ENCODE measurements around the gene LIN37.
"Not testable (repeated sequence)": the region's sequence is repeated elsewhere in the genome, so short reads cannot be mapped to it uniquely, and the experiment has no call there.

Gene LIN37

DNA sequence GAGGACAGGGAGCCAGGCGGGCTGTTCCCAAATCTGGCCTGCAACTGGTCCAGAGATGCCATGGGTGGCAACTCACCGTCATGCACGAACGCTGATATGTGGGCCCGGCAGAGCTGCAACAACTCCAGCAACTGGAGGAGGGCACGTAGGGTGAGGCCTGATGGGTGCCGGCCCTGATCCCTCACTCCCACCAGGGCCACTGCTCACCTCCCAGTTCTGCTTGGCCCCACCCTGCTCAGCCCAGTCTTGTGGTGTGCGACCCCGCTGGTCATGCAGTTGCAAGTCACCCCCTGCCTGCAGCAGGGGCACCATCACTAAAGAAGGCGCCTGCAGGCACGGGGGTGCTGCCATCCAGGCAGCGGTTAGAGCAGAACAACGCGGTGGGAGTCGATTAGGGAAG is 43.9 kb downstream of the LIN37 start:
- DNase-seq, result no peak

DNA sequence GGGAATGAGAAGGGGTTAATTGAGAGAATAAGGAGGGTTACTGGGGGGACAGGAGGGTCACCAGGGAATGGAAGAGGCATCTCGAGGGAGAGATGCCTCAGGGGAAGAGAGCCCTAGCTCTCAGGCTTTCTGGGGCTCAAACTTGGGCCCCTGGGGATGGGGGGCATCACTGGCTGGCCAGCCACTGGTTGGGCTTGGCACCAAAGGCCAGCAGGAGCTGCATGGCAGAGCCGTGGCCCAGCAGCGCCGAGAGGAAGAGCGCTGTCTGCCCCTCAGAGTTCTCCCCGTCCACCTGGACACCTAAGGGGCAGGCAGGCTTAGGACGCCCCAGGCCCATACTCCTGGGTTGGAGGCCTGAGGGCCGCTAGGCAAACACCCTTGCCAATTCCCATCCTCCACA is 44.5 kb downstream of the LIN37 start:
- DNase-seq, result no peak

DNA sequence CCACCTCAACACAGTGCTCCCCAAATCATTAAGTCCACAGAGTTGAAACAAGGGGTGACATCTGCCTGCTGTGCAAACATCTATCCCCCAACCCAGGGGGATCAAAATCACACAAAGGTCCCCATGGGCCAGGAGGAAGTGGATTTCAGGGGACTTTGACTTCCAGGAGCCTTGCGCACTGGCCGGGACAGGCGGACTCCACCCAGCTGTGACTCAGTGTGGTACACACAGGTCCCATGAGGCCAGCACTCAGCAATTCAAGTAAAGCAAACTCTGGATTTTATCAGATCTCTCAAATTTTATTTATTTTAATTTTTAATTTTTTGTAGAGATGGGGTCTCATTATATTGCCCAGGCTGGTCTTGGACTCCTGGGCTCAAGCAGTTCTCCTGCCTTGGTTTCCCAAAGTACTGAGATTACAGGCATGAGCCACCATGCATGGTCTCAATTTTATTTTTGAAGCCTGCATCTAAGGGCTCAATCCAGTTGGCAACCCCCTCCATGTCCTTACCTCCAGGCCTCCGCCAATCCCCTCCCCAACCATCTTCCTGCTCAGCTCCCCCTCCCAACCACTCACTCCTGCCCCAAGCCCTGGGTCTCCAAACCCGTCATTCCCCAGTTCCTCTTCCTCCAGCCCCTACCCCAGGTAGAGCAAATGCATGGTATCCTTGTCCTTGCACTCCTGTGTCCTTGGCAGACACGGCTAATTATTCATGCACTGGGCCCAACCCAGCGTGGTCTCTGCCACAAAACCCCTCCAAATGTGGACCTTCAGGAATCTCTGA is 45.2 kb downstream of the LIN37 start:
- DNase-seq, result no peak

DNA sequence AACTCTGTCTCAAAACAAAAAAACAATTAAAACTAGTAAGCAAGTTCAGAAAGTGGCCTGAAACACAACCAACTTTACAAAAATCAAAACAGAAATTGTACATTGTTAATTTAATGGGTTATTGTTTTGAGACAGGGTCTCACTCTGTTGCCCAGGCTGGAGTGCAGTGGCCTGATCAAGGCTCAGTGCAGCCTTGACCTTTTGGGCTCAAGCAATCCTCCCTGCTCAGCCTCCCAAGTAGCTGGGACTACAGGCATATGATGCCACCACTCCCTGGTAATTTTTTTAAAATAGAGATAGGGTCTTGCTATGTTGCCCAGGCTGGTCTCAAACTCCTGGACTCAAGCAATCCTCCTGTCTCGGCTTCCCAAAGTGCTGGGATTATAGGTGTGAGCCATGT is 47.2 kb downstream of the LIN37 start:
- DNase-seq, result not testable (repeated sequence)

DNA sequence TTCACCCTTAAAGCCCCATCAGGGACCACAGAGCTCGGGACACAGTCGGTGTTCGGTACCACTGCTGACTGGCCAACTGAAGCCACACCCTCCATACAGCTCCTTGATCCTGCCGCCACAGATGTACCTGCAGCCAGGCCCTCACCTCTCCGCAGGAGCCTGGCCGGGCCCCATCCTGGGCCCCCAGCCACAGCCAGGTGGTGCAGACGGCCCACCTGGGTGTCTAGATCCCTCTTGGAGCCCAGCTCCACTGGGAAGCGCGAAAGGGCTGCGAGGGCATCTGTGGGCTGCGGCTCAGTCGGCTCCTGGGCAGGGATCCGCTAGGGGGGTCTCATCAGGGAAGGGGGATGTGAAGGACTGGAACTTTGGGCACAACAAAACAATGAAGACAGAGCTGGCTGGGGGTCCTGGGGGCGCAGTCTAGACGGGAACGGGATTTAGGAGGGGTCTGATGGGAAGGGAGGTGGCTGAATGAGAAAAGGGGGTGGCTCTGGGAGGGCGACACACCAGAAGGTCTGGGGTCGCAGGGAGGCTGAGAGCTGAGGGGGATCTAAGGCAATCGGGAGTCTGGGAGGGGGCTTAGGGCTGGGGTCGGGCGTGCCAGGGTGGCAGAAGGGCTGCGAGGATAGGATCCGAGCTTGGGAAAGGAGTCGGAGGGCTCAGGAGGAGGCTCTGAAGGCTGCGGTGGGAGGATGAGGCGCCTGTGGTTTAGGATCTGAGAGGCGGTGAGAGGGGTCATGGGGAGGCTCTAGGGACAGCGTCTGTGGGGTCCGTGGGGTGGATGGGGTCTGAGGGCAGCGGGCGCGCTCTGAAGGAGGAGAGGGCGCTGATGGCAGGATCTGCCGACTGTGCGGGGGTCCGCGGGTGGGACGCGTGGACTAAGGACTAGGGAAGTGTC is 48.5 kb downstream of the LIN37 start:
- DNase-seq, result no peak

DNA sequence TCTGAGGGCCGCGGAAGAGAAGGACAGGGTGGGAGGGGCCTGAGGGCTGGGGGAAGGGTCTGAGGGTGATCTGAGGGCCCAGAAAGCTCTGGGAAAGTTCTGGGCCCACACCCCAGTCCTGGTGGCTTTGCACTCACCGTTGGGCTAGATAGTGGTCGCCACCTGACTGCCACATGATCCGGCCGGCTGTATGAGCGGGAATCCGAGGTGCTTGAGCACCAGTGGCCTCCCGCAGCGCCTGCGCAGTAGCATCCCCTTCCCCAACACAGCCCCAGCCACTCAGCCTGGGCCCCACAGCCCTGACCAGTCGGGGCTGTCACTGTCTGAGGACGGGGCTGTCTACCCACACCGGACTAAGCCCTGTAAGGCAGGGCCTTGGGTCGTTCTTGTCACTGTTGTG is 49.3 kb downstream of the LIN37 start:
- no peak for DNase-seq

DNA sequence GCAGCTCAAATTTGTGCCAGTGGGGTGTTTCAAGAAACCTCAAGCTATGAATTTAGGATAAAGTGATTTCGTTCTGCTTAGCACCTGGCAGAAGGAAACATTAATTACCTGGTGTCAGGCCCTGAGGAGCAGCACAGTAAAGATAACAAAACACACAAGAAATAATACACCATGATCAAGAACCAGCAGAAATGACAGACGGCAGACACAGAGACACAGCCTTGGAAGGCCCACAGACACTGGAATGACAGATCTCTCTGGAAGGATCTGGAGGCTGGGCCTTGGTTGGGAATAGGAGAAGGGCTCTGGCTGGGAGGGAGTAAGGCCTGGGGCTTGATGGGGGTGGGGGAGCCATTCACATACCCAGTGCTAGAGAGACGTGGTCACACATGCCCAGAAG is 53.5 kb downstream of the LIN37 start:
- DNase-seq, result no peak
